HG03097 (cell line): ENCODE data around the gene CLTC.
"Not testable (repeated sequence)": the region's sequence is repeated elsewhere in the genome, so short reads cannot be mapped to it uniquely, and the experiment has no call there.

Source experiments
- ATAC-seq: cut with Tn5 transposase; IDR thresholded peaks from one replicate; pipeline ENCODE4 v1.9.1; 2021; ENCODE audit not compliant: unreplicated experiment, low FRiP score

Gene CLTC

DNA sequence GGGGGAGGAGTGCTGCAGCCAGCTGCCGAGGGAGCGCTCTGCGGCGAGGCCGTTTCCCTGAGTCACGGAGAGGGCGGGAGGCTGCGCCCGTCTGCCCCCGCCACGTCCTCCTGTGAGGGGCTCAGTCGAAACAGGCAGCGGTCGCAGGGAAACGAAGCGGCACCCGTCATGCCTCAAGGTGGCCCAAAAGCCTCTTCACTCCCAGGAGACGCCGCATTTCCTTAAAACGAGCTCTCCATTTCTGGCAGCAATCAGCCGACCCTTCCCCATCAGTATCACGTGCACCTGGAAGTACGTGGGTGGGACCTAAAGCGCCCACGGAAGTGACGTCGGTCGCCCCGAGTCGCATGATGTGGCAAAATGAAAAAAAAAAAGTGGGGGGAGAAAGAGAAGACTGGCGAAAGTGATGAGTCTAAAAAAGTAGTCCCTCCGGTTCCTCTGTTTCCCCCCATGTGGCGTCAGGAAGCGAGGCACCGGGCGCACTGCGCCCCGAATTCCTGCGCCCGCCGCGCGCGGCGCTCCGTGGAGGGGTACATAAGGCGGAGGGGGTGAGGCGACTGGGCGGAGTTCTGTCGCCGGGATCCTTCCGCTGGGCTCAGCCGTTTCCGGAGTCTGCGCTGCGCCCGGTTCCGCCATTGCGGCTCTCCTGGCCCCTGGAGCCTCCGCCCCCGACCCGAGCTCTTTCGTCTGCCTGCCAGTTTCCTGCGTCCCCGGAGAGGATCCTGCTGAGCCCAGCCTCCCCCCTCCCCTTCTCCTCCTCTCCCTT, at the start of gene CLTC:
TSS of gene CLTC (plus strand) at position 598 of the 766 bp plus-strand sequence. CDS start 237 bp downstream, outside the sequence.
- peak; percentile 72 for ATAC-seq

DNA sequence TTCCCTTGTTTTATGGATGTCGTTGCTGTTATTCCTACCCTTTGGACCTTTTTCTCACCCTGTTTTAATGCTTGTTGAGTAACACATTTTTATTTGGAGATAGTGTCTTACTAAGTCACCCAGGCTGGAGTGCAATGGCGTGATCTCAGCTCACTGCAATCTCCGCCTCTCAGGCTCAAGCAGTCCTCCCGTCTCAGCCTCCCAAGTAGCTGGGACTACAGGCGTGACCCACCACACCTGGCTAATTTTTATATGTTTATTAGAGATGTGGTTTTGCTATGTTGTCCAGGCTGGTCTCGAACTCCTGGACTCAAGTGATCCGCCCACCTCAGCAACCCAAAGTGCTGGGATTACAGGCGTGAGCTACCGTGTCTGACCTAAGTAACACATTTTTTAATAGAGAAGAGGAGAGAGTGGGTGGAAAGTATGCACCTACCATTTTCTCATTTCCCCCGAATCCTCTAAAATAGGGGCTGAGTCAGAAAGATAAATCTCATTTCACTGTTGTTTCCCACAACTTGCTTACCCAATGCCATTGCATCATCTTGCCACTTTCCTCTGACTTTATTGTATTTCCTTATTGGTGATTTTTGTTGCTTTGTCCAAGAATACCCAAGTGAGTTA, 47.3 kb upstream of the CLTC start:
- no peak for ATAC-seq

DNA sequence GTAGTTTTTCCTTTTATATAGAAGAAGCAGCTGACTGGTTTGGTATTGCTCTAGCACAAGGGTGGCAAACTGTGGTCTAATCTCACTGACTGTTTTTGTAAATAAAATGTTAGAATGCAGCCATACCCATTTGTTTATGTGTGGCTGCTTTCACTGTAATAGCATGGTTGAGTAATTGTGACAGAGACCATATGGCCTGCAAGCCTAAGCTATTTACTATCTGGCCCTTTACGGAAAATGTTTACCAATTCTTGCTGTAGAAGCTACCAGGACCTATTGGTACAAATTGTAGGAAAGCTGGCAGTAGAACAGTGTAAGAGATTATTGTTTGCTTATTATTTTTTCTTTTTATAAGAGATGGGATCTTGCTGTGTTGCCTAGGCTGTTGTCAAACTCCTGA, 35.5 kb upstream of the CLTC start:
- not testable (repeated sequence) for ATAC-seq

DNA sequence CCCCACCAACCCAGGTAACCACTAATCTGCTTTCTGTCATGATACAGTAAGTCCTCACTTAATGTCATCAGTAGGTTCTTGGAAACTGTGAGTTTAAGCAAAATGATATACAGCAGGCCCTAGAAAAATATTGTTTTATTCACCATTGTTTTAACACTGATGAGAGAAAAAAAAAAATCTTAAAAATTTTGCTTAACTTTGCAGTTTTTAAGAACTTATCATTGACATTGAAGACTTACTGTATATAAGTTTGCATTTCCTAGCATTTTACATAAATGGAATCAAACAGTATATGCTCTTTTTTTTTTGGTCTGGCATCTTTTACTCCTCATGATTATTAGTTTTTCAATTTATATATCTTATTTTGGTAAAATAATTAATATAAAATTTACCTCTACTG, 19.5 kb upstream of the CLTC start:
- ATAC-seq: no peak

DNA sequence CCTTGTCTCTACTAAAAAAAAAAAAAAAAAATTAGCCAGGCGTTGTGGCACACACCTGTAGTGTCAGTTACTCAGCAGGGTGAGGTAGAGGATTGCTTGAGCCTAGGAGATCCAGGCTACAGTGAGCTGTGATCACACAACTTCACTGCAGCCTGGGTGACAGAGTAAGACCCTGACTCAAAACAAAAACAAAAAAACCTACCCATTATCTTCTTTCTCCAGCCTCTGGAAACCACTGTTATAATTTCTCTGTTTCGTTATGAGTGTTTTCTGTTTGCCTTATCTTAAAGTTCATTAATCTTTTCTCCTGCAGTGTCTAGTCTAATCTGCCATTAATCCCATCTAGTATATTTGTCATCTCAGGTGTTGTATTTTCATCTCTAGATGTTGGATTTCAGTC, 18.6 kb upstream of the CLTC start:
- no peak for ATAC-seq

DNA sequence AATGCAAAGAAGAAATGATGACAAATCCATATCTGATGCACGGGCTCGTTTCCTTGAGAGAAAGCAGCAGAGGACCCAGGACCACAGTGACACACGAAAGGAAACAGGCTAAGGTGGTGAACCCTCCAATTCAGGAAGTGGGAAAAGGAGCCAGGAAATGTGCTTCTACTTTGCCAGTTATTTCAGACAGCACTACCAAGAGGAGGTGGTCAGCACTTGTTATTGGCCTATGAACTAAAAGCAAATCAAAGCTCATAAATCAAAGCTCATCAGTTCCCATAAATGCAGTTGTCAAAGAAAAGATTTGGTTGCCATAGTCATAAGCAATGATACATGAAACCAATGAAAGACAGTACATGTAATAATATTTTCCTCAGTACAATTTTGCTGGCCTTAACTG, 12.6 kb upstream of the CLTC start:
- ATAC-seq: no peak

DNA sequence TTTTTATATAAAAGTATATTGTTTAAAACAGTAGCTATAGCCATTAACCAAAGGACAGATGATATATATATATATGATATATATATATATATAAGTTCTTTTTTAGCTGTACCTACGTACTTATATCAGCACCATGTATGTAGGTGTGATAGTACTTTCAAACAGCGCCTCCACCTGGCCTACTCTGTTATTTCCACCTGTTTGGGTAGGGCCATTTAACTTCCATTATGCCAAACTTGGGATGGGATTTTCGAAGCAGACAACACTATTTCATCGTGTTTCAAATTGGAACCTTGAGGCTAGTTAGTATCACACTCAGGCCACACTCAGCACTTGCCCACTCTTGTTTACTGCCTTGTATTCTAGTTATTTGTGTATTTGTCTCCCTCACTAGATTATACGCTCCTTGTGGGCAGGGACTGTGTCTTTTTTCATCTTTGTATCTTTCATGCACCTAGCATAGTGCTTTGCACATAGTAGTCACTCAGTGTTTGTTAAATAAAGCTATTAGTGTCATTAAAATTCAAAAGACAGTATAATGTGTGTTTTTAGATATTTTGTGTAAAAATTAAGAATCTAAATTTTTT, 11.8 kb upstream of the CLTC start:
- no peak for ATAC-seq

DNA sequence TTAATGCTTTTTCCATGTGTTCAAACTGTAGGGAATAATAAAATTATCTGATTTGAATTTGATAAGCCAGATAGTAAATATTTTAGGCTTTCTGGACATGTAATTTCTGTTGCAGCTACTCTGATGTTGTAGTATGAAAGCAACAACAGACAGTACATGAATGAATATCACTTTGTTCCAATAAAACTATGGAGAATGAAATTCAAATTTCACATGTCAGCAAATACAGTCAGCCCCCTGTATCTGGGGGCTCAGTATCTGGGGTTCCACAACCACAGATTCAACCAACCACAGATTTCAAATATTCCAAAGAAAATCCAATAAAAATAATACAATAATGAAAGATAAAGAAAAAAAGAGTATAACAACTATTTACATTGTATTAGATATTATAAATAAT, 8.2 kb upstream of the CLTC start:
- ATAC-seq: no peak

DNA sequence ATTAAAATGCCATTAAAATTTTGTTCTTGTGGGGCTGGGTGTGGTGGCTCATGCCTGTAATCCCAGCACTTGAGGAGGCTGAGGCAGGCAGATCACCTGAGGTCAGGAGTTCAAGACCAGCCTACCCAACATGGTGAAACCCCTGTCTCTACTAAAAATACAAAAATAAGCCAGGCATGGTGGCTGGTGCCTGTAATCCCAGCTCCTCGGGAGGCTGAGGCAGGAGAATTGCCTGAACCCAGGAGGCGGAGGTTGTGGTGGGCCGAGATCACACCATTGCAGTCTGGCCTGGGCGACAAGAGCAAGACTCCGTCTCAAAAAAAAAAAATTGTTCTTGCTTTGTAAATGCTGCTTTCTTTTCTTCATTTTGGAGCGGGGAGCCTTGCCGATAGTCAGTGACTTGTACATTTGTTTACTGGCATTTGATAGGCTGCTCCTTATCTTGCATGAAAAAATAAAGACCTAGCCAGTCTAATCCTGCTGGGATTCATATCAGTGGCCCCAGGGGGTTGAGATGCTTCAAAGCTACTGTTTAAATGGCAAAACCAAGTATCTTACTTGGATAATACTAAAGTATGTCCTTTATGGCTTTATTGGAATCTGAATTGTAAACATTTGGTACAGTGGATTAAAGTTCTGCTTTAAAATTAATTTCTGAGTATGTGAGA, 3.3 kb upstream of the CLTC start:
- no peak for ATAC-seq

DNA sequence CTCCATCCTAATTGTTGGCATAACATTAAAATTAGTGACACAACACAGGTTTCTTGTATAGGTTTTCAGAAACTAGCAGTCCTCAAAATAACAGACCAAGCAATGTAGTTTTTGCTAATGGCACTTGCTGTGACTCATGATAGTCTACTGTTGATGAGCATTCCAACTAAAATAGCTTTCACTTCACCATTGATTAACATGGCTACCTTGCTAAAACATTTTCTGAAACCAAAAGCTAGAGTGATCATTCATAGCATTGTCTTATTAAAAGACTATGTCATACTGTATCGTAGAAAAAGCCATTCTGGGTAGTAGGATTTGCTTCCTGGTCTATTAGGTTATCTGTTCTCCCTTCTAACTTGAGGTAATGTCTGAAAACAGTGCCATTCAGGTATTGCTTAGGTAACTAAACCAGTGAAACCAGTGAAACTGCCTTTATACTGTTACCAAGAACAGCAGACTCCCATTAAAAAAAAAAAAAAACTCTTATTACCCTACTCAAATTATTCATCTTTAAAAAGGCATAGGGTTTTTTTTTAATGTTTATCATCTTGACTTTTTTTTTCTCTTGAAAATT, 2.5 kb upstream of the CLTC start:
- no peak for ATAC-seq

DNA sequence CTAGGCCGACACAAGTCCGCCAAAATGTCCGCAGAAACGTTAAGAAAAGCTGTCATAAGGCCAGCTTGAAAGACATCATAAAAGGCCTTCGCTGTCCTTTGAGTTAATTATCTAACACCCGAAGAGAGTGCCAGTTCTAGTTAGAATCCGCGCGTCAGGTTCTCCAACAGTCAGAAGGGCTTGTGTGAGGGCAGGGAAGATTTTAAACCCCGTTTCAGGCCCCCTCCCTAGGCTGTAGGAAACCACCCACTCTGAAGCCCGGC, 729 bp upstream of the CLTC start:
- ATAC-seq: no peak

DNA sequence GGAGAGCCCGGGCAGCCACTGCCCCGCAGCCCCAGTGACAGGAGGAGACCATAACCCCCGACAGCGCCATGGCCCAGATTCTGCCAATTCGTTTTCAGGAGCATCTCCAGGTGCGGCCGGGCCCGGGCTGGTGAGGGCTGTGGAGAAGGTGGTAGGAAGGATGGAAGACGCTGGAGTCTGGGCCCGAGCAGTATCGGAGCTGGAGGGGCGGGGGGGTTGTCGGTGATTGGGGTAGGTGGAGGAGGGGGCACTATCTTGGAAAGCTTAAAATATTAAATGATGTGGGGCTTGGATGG, 317 bp downstream of the CLTC start:
- no peak for ATAC-seq

DNA sequence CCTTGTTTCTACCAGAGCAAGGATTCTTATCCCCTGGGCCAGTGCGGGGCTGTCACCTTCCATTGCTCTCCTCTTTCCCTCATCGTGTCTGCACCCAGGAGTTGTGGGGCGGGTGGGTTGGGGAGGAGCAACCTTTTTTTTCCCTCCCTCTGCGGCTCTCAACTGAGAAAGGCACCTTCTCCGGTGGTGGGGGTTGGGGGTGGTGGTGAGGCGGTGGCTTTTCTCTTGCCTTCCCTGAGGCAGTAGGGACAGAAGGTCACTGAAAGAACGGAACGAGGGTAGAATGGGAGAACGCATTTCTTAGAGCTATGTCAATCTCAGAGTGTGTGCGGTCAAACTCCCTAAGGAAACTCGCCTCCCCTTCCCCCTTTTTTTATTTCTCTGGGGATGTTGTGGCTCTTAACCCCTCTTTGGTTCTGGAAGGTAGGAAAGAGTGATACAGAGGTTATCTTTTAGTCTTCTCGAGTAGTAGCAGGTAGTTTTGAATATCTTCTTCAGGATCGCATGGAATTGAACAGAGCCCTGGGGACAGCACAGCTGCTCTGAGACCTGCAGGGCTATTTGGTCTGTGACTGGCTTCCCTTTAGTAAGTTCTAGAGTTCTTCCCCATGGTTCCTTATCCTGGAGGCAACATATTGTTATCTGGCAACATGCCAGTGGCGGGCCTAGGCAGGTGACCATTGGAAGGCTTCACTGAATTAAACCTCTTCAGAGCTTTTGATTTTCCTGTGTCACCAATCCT, 994 bp downstream of the CLTC start:
- no peak for ATAC-seq

DNA sequence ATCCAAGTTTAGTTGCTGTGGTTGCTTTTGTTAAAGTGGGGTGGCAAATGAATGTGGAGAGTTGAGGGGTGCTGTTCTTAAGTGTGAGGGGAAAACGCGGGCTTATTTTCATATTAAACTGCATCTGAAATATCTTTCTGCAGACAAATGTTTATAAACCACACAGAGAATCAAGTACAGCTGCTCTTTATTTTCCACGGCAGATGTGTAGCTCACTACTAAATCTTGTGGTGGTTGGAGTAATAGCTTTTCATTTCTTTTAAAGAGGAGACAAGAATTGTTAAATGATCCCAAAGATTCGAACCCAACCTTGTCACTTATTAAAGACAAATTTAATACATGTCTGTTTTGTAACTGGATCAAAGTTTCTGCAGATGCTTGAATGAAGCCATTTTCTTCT, 2.1 kb downstream of the CLTC start:
- no peak for ATAC-seq

DNA sequence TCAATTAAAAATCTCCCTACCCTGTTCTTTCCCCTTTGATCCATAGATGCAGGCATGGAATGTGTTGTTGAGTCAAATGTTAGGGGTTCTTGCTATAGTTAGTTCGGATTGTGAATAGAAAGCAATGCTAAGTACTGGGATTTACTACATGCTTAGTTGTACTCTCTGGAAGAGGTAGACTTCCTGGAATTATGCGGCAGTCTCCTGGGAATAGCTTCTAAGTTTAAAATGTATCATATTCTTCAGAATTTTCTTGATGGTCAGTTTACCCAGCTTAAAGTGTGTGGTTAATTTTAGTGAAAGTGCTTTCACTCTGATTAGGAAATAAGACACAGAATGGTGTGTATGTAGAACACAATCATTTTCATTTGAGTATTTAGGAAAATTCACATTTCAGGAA, 3.5 kb downstream of the CLTC start:
- no peak for ATAC-seq

DNA sequence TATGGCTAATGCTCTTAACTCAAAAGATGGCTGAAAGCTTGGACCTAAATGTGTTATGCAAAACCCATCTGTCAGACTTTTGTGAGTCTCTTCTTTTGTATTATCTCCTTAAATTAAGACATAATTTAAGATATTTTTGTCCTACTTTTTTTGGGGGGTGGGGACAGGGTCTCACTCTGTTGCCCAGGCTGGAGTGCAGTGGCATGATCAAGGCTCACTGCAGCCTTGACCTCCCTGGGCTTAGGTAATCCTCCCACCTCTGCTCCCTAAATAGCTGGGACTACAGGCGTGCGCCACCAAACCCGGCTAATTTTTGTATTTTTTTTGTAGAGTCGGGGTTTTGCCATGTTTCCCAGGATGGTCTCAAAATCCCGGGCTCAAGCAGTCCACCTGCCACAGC, 7.1 kb downstream of the CLTC start:
- no peak for ATAC-seq

DNA sequence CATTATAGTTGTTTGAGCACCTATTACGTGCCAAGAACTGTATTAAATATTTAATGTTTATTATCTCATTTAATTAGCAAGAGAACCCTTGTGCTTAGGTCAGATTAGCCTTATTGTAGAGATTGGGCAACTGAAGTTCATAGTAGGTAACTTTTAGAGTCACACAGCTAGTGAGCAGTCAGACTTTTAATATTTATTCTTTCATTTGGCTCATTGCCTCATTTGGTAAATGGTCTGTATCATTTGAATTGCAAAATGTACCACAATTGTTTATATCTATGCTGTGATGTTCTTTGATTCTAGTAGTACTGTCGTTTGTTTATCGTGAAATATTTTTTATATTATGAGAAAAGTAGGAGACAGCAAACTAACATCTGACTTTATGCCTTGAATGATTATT, 7.6 kb downstream of the CLTC start:
- ATAC-seq: no peak

DNA sequence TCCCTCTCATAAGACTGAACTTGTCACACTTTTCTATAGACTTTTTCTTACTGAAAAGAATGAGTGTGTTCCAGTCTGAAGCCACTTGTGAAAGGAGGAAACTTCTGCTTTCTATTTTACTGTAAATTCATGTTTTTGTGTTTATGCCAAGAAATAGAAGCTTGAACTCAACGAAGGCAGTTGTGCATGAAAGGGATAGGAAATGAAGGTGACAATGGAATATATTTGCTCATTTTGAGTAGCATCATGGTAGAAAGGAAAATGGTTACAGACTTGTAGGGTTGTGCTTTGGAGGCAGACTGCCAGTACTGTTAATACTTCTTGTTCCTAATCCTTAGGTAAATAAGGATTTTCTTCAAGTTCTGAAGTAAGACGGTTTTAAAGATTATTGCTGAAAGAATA, 8.1 kb downstream of the CLTC start:
- ATAC-seq: no peak

DNA sequence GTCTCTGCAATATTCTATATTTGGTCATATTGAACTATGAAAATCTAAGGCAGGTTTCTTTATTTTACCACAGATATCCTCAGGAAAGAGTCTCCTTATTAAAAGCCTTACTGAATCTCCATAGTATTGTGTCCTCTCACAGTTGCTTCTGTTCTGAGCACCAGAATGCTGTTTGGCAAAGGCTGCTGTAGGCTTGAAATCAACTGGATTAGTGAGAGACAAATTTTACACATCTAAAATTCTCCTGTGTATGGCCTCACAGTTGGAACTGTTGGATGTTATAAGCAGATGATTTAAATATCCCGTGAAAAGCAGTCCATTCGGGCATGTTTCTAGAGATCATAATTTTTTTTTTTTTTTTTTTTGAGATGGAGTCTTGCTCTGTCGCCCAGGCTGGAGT, 9.5 kb downstream of the CLTC start:
- ATAC-seq: no peak

DNA sequence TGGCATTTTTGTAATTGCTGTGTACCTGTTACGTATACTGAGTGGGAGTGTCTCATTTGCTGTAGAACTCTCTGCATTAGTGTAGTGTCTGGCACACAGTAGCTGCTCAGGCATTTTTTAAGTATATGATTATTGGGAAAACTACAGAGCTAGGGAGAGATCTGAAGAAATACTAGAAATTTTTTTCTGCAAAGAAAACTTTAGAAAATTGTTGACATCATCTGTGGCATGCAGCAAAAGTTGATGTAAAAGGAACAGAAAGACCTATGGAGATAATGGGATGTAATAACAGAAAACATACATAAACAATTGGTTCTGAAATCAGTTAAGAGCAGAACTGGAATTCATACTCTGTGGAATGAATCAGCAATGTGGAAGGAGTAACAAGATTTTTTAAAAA, 11.6 kb downstream of the CLTC start:
- ATAC-seq: no peak

DNA sequence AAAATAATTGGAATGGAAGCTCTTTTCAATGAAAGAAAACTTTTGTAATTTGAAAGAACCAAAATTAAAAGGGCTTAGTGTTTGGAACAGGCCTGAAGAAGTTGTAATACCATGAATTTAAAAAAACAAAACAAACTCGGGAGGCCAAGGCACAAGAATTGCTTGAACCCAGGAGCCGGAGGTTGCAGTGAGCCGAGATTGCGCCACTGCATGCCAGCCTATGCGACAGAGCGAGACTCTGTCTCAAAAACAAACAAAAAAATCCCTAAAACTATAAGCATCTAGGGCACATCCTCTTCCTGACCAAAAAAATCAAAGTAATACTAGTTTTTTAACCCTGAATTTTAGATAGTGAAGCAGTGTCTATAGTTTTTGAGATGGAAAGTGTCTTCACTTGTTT, 12.7 kb downstream of the CLTC start:
- no peak for ATAC-seq
